Epidermal melanocyte (primary cell): ENCODE data around the gene COX5A.
"Not testable (repeated sequence)": the region's sequence is repeated elsewhere in the genome, so short reads cannot be mapped to it uniquely, and the experiment has no call there.

Source experiments
- DNase-seq: peaks from one replicate; pipeline ENCODE4 v3.0.0; 2011; ENCODE audit warnings: low spot score; ENCODE audit not compliant: insufficient read length

The COX5A gene

DNA sequence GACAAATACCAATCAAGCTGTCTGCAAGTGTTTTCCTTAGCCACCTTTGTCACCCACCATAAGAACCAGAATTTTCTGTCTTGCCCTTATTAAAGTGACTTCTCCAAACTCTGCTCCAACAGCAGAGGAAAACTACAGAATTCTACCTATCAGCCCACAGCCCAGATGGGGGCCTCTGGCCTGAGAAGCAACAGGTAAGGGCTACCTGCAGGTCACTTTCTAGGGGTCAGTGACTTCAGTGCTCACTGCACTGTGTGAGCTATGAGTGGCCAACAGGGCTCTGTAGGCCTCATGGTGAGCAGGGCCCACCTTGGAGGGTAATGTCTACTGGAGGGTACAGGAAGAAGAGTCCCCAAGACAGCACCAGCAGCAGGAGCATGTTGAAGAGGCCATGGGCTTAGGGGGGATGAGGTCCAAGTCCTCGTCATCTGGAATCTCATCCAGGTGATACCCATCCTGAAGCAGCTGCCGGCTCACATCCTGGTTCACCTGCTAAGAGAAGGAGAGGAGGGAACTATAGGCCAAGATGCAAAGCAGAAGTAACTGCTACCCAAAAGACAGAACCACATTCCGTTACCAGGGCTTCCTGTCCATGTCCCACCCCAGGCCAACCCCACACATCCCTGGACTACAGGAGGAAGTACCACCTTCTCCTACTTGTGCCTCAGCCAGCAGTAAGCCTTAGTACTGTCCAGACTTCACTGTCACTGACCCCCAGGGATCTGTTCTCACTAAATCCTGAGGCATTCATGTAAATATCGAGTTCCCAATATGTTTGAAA is 35.4 kb downstream of the COX5A start:
- no peak for DNase-seq

DNA sequence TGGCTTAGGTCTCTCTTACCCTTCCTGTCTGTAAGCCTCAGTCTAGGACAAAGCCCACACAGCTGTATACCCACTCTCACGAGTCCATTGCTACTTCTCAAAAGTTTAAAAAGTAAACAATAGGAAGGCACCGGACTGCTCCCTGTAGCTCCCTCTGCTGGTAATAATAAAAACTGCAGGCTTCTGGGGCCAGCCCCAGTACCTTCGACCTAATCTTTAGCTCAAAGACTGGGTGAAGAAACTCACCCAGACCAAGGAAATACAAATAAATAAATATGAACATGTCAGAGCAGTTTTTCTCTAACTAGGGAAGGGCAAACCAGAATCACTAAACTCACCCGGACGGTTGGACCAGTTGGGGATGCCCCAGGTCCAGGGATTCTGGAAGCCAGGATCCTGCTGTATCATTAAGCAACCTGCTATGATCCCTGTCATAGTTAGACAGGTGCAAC is 36.2 kb downstream of the COX5A start:
- DNase-seq = peak; percentile 89

DNA sequence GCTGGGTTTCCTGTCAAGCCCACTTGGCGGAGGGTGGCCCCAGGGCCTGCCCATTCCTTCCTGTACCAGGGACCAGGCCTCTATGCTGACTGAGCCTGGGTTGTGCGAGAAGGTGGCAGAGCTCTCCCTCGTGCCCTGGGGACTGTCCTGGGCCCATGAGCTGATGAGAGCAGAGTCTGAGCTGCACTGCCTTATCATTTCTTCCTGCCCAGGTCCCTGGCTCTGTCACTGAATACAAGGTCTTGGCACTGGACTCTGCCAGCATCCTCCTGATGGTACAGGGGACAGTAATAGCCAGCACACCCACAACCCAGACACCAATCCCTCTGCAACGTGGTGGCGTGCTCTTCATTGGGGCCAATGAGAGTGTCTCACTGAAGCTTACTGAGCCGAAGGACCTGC is 40.6 kb downstream of the COX5A start:
- DNase-seq = no peak

DNA sequence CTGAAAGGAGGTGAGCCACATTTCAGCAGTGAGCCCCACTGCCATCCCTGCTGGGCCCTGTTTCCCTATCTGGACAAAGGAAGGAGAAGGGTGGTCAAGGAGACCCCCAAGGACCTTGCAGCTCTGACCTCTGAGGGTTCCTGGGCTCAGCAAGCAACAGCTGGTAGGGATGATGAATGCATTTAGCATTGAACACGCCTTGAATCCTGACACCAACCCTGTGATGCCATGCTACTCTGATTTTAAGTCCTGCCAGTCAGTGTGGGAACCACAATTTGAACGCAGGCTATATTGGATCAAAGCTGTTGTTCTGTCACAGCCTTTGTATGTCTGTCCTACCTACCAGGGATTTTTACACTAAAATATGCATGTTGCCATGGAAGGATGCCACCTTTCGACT is 41.6 kb downstream of the COX5A start:
- no peak for DNase-seq

DNA sequence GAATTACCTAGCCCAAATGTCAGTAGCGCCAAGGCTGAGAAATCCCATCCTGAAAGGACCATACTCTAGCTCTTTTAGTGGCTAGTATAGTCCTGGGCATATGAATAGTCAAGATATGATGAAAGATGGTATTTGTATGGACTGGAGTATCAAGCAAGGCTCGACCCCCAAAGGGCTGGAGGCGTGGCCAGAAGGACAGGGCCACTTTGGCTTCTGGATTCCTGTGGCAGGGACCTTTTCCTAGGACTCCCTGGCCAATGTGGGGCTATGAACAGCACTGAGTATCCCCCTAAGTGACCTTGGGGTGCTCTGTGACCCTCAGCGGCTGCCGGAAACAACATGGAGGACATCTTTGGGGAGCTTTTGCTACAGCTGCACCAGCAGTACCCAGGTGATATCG is 42.0 kb downstream of the COX5A start:
- DNase-seq = no peak

DNA sequence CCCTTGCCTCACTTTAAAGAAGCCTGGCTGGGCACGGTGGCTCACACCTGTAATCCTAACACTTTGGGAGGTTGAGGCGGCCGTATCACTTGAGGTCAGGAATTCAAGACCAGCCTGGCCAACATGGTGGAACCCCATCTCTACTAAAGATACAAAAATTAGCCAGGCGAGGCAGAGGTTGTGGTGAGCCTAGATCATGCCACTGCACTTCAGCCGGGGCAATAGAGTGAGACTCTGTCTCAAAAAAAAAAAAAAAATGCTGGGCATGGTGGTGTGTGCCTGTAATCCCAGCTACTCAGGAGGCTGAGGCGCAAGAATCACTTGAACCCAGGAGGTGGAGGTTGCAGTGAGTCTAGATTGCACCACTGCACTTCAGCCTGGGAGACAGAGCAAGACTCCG is 43.5 kb downstream of the COX5A start:
- not testable (repeated sequence) for DNase-seq

DNA sequence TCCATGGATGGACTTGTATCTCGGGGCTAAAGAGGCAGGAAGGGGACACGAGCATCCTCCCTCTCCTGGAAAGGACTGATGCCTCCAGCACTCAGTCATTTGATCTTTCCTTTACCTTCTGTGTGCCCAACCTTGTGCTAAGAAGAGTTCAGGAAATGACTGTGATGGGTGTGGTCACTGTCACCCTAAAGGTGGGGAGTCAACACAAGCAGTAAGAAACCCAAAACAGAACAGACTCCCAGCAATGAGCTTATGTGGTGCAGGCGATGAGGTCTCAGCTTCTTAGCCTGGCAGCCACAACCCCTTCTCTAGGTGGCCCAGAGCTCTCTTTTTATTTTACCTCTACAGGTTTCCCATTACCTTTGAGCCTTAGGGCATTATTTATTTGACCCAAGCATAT is 44.2 kb downstream of the COX5A start:
- no peak for DNase-seq

DNA sequence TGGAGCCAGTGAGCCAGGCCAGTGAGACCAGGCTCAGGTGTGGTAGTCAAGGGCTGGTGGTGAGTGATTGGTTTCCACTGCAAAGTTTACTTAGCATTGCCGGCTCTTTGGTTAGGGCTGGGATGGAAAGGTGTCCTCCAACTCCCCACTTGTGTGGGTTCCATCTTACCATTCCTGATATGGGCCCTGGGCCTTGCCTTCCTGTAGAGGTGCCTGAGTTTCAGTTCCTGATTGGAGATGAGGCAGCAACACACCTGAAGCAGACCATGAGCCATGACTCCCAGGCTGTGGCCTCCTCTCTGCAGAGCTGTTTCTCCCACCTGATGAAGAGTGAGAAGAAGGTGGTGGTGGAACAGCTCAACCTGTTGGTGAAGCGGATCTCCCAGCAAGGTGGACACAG is 44.9 kb downstream of the COX5A start:
- no peak for DNase-seq

DNA sequence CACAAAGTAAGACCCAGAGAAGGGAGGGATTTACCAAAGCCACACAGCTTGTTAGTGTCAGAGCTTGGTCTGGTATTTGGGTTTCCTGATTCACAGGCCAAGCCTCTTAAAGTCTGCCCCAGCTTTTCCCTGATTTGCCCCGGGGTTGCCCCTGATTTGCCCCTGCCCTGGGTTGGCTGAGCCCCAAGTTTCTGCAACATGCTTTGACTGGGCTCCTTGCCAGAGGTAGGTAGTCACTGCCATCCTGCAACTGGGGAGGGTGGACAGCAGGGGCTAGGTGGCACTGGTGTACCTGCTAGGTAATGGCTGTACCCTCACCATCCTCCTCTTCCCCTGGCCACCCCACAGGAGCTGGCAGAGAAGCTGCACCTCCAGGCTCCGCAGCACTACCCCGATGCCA is 45.6 kb downstream of the COX5A start:
- DNase-seq = no peak

DNA sequence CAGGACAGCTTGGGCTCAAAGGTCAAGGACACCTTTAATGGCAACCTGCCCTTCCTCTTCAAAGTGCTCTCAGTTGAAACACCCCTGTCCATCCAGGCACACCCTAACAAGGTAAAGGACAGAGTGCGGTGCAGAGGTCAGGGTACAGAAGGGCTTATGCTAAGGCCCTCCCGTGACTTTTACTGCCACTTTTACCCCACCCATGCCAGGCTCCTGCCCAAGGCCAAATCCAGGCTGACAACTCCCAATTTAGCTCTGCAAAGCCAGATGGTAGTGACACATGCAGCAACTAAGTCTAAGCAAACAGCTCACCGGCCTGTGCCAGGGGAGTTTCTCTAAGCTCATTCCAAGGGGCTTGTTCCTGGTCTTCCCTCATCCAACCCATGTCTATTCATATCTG is 46.4 kb downstream of the COX5A start:
- DNase-seq = no peak

DNA sequence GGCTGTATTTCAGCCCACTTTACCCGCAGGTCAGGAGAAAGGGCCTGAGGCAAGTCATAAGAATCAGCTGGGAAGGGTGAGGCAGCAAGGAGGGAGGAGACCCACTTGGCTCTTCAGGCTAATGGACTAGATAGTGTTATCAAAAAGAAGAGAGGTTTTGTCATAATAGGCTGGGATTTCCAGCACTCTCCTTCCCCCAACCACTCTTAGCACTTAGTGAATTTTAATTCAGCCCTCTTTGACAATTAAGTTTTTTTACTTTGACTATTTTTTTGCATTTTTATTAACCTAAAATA is 47.3 kb downstream of the COX5A start:
- DNase-seq = no peak

DNA sequence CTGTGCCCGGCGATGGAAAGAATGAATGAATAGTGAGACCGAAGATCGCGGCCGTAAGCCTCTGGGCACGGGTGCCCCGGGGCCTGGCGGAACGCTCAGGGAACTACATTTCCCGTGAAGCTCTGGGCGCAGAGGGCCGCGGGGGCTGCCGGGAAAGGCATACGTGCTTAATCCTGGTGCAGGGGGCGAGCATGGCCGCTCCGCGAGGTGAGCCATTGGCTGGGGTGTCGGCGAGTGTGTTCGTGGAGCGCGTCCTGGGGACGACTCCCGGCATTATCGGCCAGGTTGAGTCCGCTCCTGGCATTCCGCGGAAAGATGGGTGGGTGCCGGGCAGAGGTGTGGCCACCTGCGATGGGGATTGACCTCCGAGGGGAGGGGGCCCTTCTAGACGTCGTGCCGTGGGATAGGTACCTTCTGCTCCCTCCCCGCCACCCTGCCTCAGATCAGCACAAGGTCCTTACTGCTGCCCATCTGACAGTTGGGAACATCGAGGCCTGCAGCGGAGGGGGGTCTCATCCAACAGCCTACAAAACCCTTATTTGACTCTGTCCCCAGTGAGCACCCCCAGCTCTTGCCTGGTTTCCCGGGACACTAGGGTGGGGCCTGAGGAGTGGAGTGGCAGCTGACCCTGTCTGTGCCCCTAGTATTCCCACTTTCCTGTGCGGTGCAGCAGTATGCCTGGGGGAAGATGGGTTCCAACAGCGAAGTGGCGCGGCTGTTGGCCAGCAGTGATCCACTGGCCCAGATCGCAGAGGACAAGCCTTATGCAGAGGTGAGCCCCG is 47.8 kb downstream of the COX5A start, which contains the start of gene MPI:
MPI (plus strand) TSS at position 160 of the 782 bp plus-strand sequence; CDS start at position 192, 32 bp downstream.
- DNase-seq = peak; percentile 97

DNA sequence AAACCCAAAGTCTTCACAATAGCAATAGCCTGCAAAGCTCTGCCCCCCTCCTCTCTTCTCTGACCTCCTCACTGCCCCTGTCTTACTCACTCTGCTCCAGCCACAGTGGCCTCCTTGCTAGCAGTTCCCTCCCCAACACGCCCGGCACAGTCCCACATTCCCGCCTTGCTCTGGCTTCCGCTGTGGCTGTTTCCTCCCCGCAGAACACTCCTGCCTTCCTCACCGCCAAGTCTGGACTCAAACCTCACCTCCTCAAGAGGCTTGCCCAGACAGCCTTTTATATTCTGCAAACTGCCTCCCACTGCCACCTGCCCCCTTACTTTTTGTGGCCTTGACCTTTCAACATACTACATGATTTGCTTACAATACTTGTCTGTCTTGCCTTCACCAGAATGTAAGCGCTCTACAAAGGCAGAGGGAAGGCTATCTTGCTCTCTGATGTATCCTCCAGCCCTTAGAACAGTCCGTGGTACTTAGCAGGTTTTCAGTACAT is 48.4 kb downstream of the COX5A start:
- no peak for DNase-seq

DNA sequence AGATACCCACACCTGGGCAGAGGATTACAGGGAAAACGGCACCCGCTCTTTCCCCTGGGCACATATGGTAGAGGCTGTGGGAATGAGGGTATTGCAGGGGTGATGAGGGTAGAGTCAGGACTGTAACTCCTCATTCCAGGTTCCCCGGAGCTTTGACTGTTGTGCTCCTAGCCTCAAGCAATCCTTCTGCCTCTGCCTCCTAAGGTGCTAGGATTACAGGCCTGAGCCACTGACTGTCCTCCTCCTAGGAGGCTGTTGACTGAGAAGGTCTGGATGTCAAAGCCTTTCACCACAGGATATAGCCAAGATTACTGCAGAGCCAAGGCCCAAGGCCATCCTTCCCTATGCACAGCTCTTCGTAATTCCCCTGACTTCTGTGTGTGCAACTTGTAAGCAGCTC is 49.2 kb downstream of the COX5A start:
- no peak for DNase-seq

DNA sequence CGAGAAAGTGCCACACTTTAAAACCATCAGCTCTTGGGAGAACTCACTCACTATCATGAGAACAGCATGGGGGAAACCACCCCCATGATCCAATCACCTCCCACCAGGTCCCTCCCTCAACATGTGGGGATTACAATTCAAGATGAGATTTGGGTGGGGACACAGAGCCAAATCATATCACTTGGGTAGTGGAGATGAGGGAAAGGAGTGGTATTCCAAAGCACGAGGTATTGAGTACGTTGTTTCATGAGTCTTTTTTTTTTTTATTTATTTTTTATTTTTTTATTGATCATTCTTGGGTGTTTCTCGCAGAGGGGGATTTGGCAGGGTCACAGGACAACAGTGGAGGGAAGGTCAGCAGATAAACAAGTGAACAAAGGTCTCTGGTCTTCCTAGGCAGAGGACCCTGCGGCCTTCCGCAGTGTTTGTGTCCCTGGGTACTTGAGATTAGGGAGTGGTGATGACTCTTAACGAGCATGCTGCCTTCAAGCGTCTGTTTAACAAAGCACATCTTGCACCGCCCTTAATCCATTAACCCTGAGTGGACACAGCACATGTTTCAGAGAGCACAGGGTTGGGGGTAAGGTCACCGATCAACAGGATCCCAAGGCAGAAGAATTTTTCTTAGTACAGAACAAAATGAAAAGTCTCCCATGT is 50.2 kb downstream of the COX5A start:
- not testable (repeated sequence) for DNase-seq

DNA sequence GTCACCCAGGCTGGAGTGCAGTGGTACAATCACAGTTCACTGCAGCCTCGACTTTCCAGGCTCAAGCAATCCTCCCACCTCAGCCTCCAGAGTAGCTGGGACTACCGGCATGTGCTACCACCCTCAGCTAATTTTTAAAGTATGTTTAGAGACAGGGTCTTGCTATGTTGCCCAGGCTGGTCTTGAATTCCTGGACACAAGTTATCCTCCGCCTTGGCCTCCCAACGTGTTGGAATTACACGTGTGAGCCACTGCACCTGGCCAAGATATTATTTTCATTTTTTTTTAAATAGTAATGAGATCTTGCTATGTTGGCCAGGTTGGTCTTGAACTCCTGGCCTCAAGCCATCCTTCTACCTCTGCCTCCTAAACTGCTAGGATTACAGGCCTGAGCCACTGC is 52.4 kb downstream of the COX5A start:
- no peak for DNase-seq

DNA sequence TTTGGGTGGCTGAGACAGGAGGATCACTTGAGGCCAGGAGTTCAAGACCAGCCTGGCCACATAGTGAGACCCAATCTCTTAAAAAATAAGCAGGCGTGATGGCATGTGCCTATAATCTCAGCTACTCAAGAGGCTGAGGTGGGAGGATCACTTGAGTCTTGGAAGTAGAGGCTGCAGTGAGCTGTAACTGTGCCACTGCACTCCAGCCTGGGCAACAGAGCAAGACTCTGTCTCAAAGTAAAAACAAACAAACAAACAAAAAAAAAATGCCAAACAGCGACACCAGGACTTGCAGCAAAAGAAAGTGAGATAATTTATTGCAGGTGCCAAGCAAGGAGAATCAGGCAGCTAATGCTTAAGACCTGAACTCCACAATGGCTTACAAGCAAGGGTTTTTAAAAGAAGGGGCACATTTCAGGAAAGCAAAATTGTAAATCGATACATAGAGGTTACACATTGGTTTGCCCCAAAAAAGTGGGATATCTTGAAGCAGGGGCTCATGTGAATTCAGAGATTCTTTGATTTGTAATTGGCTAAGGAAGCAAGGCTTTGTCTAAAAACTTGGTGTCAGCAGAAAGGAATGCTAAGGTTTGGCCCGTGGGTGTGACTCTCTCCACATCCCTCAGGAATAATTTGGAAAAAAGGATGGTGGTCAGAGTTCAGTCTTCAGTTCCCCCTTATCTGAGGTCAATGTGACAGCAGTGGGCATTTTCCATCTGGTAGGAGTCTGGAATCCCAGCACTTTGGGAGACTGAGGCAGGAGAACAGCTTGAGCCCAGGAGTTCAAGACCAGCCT is 53.2 kb downstream of the COX5A start:
- no peak for DNase-seq

DNA sequence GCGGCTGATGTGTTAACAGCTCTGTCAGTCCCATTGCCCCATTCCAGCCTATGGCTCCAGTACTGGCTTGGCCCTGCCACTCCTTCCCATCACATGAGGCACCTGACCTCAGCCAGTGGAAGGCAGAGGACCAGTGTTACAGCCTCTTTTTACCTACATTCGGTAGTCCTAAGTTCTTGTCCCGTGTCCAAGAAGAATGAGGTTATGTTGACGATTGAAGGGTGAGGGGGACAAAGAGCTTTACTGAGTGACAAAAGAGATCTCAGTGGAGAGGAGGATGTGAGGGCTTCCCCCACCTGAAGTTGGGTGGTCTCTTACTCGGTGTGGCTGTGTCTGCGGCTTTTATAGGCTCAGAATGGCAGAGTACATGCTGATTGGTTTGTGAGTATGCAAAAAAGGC is 55.3 kb downstream of the COX5A start:
- no peak for DNase-seq

DNA sequence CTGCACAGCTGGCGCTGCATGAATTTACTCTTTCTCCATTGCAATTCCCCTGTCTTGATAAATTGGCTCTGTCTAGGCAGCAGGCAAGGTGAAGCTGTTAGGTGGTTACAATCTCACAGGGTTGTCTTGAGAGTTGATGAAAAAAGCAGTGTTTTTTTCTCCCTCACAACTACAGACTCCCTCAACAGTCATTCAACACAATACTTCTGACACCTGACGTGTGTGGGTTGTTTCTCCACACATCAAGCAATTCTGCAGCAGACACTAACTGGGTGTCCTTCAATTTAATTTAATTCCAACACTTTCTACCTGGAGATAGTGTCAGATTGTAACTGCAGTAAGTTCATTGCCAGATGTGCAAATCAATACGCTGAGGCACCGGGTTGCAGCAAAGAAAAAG is 59.6 kb downstream of the COX5A start:
- DNase-seq = no peak

DNA sequence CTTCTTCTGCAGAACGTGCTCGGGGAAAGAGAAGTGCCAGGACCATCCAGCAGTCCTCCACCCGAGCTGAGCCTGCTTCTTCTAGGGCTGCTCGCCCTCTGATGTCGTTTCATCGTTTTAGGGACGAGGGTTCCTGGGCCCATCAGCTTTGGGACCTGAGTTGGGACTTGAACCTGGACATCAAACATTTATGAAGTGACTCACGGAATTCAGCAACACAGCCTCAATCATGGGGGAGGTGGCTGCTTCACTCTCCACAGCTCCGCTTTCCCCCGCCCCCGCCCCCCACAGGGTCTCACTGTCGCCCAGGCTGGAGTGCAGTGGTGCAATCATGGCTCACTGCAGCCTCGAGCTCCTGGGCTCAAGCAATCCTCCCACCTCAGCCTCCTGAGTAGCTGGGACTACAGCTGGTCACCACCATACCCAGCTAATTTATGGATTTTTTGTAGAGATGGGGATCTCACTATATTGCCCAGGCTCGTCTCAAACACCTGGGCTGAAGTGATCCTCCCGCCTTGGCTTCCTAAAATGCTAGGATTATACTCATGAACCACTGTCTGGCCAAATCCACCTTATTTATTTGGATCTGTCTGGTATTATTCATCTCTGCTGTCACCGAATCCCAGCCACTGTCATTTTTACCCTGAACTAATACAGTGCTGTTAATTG is 64.0 kb downstream of the COX5A start:
- DNase-seq = no peak
